Activated T-cell treated with anti-CD3 and anti-CD28 coated beads, Interleukin-2, amount 50 U/mL, for 4 hours (primary cell): ENCODE data around the gene SLC9A9. TPM values are rescaled to one million over a fixed set of nuclear protein-coding genes. Genes with fewer than 3 reads are reported as not detected.

Experiments used
- ATAC-seq, 2 donors: fragments of 200-7000 bp; cut with Tn5 transposase; one replicate each; pipeline ENCODE4 v1.10.0; 2021
- DNase-seq: peaks from one replicate; pipeline ENCODE4 v3.0.0-alpha.2; 2020
- H3K27me3 Mint-ChIP-seq: one replicate; pipeline ENCODE4 v1.8.0; 2021; ENCODE audit warnings: low read depth, mixed read lengths
- H3K36me3 Mint-ChIP-seq: one replicate; pipeline ENCODE4 v1.8.0; 2022; ENCODE audit warnings: mixed read lengths; ENCODE audit not compliant: insufficient read depth
- H3K4me1 Mint-ChIP-seq: one replicate; pipeline ENCODE4 v1.8.0; 2021; ENCODE audit warnings: low read depth, mixed read lengths
- H3K4me3 Mint-ChIP-seq: one replicate; pipeline ENCODE4 v1.8.0; 2021; ENCODE audit warnings: mild to moderate bottlenecking, moderate library complexity, mixed read lengths
- H3K9me3 Mint-ChIP-seq: one replicate; pipeline ENCODE4 v1.8.0; 2021; ENCODE audit warnings: mixed read lengths
- total RNA-seq, 3 donors: library from RNA; stranded (reverse); gene quantifications; one replicate each; pipeline ENCODE4 v1.2.1, GENCODE V29; 2021

The SLC9A9 gene
- total RNA-seq, 3 donors from 2014 or later = 0.56 to 0.98 (median 0.87) TPM

- H3K36me3 Mint-ChIP-seq = no peaks in the 10 kb centered on the region
- H3K27me3 Mint-ChIP-seq = peaks cover 5% of the 10 kb centered on the region
- H3K4me3 Mint-ChIP-seq = no peak overlapping the region
- ATAC-seq (no peak), DNase-seq (no peak)
- peaks cover 16% of the 10 kb centered on the region for H3K4me1 Mint-ChIP-seq
- H3K9me3 Mint-ChIP-seq = peaks cover 11% of the 10 kb centered on the region
These were observed 8.1 kb upstream of the SLC9A9 start for GRCh38 chr3:143856252-143856970.

GRCh38 chr3:143855183-143855582 lies 6.9 kb upstream of the SLC9A9 start:
- Mint-ChIP-seq H3K27me3 (no peaks in the 10 kb centered on the region), H3K36me3 (no peaks in the 10 kb centered on the region), H3K4me1 (peaks cover 24% of the 10 kb centered on the region), H3K4me3 (no peak overlapping the region), H3K9me3 (peaks cover 5% of the 10 kb centered on the region)
- ATAC-seq = peak in 1 of 2 donors; percentile 48
- no peak for DNase-seq

GRCh38 chr3:143851331-143852017 lies 3.2 kb upstream of the SLC9A9 start:
- peaks cover 56% of the 10 kb centered on the region for H3K4me1 Mint-ChIP-seq

GRCh38 chr3:143850877-143851276 lies 2.6 kb upstream of the SLC9A9 start:
- Mint-ChIP-seq H3K4me3 (no peak overlapping the region), H3K9me3 (no peaks in the 10 kb centered on the region), H3K4me1 (peaks cover 60% of the 10 kb centered on the region), H3K27me3 (no peaks in the 10 kb centered on the region), H3K36me3 (no peaks in the 10 kb centered on the region)
- ATAC-seq (no peak), DNase-seq (no peak)

More at GRCh38 chr3:143851331-143852017, 3.2 kb upstream of the SLC9A9 start:
- no peak for DNase-seq
- no peak for ATAC-seq
- H3K9me3 Mint-ChIP-seq = no peaks in the 10 kb centered on the region
- no peak overlapping the region for H3K4me3 Mint-ChIP-seq
- H3K36me3 Mint-ChIP-seq = no peaks in the 10 kb centered on the region
- no peaks in the 10 kb centered on the region for H3K27me3 Mint-ChIP-seq

GRCh38 chr3:143849854-143850549 lies 1.7 kb upstream of the SLC9A9 start:
- Mint-ChIP-seq H3K9me3 (no peaks in the 10 kb centered on the region), H3K4me3 (no peak overlapping the region), H3K4me1 (peaks cover 57% of the 10 kb centered on the region), H3K27me3 (no peaks in the 10 kb centered on the region), H3K36me3 (no peaks in the 10 kb centered on the region)
- DNase-seq (no peak), ATAC-seq (no peak)

GRCh38 chr3:143848704-143849103 lies 436 bp upstream of the SLC9A9 start:
- Mint-ChIP-seq H3K27me3 (no peaks in the 10 kb centered on the region), H3K4me1 (peaks cover 57% of the 10 kb centered on the region), H3K9me3 (no peaks in the 10 kb centered on the region), H3K36me3 (peaks cover 2% of the 10 kb centered on the region), H3K4me3 (peak overlapping the region; percentile 92)
- ATAC-seq = peak; percentile 12 to 30
- DNase-seq = no peak

- Mint-ChIP-seq H3K36me3 (peaks cover 3% of the 10 kb centered on the region), H3K27me3 (no peaks in the 10 kb centered on the region), H3K4me3 (no peak overlapping the region), H3K4me1 (peaks cover 54% of the 10 kb centered on the region), H3K9me3 (no peaks in the 10 kb centered on the region)
- ATAC-seq (no peak), DNase-seq (no peak)
These were observed 4.7 kb downstream of the SLC9A9 start for GRCh38 chr3:143843587-143843986.

- Mint-ChIP-seq H3K27me3 (no peaks in the 10 kb centered on the region), H3K9me3 (no peaks in the 10 kb centered on the region), H3K4me3 (no peak overlapping the region), H3K36me3 (peaks cover 6% of the 10 kb centered on the region), H3K4me1 (peaks cover 37% of the 10 kb centered on the region)
- ATAC-seq (no peak), DNase-seq (no peak)
These were observed 7.6 kb downstream of the SLC9A9 start for GRCh38 chr3:143840636-143841035.

GRCh38 chr3:143839980-143840379 lies 8.3 kb downstream of the SLC9A9 start:
- Mint-ChIP-seq H3K9me3 (no peaks in the 10 kb centered on the region), H3K4me3 (no peak overlapping the region), H3K4me1 (peaks cover 38% of the 10 kb centered on the region), H3K27me3 (no peaks in the 10 kb centered on the region), H3K36me3 (peaks cover 9% of the 10 kb centered on the region)
- DNase-seq (no peak), ATAC-seq (no peak)

- DNase-seq (no peak), ATAC-seq (no peak)
- no peaks in the 10 kb centered on the region for H3K9me3 Mint-ChIP-seq
- H3K36me3 Mint-ChIP-seq = peaks cover 10% of the 10 kb centered on the region
- no peak overlapping the region for H3K4me3 Mint-ChIP-seq
- peaks cover 41% of the 10 kb centered on the region for H3K4me1 Mint-ChIP-seq
- no peaks in the 10 kb centered on the region for H3K27me3 Mint-ChIP-seq
These were observed 11.2 kb downstream of the SLC9A9 start for GRCh38 chr3:143837076-143837475.

- H3K36me3 Mint-ChIP-seq = peaks cover 9% of the 10 kb centered on the region
- H3K27me3 Mint-ChIP-seq = no peaks in the 10 kb centered on the region
- peaks cover 49% of the 10 kb centered on the region for H3K4me1 Mint-ChIP-seq
- no peaks in the 10 kb centered on the region for H3K9me3 Mint-ChIP-seq
- DNase-seq (no peak), ATAC-seq (peak; percentile 63 to 66)
- H3K4me3 Mint-ChIP-seq = no peak overlapping the region
These were observed 13.0 kb downstream of the SLC9A9 start for GRCh38 chr3:143835312-143835711.

GRCh38 chr3:143832433-143832832 lies 15.8 kb downstream of the SLC9A9 start:
- Mint-ChIP-seq H3K4me1 (peaks cover 40% of the 10 kb centered on the region), H3K9me3 (no peaks in the 10 kb centered on the region), H3K4me3 (no peak overlapping the region), H3K36me3 (peaks cover 13% of the 10 kb centered on the region), H3K27me3 (no peaks in the 10 kb centered on the region)
- ATAC-seq (peak; percentile 51 to 52), DNase-seq (no peak)

- Mint-ChIP-seq H3K4me1 (peaks cover 40% of the 10 kb centered on the region), H3K9me3 (no peaks in the 10 kb centered on the region), H3K27me3 (no peaks in the 10 kb centered on the region), H3K36me3 (peaks cover 13% of the 10 kb centered on the region), H3K4me3 (no peak overlapping the region)
- ATAC-seq (no peak), DNase-seq (no peak)
These were observed 16.3 kb downstream of the SLC9A9 start for GRCh38 chr3:143831994-143832393.

GRCh38 chr3:143831208-143831607 lies 17.1 kb downstream of the SLC9A9 start:
- Mint-ChIP-seq H3K4me1 (peaks cover 47% of the 10 kb centered on the region), H3K4me3 (peak overlapping the region; percentile 32), H3K36me3 (peaks cover 13% of the 10 kb centered on the region), H3K27me3 (no peaks in the 10 kb centered on the region), H3K9me3 (no peaks in the 10 kb centered on the region)
- DNase-seq (no peak), ATAC-seq (peak; percentile 40 to 44)
